Esophagus muscularis mucosa (tissue), 4 donors: ENCODE results near the gene KIF16B.

Experiments
- EP300 ChIP-seq: sonication (generic); formaldehyde crosslinking; IDR thresholded peaks from one replicate; pipeline ENCODE4 v1.6.1; 2017; ENCODE audit warnings: antibody characterized with exemption
- POLR2AphosphoS5 ChIP-seq, 2 donors: sonication (generic); formaldehyde crosslinking; IDR thresholded peaks; one replicate each; pipeline ENCODE4 v1.6.1; 2017; ENCODE audit warnings: antibody characterized with exemption in 2 of 2
- TF ChIP-seq, protein P1 (sequence below), 3 experiments: fragments of 200-600 bp in 2 of 3; fragments of 450-650 bp in 1 of 3; sonication (generic) in 2 of 3; IDR thresholded peaks; one replicate each; pipeline ENCODE4 v1.5.1; 2017 to 2019; ENCODE audit warnings: antibody characterized with exemption in 3 of 3, mild to moderate bottlenecking in 2 of 3, moderate library complexity in 1 of 3

DNA sequence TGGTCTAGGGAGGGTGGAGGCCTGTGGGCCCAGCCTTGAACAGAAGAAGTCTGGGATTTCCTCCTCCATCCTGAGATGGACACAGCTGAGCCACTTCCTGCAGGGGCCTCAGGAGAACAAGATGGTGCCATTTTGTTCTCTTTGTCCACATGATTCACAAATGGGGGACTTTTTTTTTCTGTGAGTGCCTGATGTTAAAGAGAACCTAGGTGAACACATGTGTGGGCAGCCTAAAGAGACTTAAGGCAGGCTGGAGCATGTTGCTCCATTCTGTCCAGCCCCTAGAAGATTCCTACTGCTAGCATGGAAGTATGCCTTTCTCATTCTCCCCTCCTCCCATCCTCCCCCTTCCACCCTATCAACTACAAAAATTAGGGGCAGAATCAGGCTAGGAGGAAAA, 49.3 kb upstream of the KIF16B start:
- TF ChIP-seq POLR2AphosphoS5 (IDR thresholded peaks at IDR 0.05) = no peak
- TF ChIP-seq, protein P1, sequence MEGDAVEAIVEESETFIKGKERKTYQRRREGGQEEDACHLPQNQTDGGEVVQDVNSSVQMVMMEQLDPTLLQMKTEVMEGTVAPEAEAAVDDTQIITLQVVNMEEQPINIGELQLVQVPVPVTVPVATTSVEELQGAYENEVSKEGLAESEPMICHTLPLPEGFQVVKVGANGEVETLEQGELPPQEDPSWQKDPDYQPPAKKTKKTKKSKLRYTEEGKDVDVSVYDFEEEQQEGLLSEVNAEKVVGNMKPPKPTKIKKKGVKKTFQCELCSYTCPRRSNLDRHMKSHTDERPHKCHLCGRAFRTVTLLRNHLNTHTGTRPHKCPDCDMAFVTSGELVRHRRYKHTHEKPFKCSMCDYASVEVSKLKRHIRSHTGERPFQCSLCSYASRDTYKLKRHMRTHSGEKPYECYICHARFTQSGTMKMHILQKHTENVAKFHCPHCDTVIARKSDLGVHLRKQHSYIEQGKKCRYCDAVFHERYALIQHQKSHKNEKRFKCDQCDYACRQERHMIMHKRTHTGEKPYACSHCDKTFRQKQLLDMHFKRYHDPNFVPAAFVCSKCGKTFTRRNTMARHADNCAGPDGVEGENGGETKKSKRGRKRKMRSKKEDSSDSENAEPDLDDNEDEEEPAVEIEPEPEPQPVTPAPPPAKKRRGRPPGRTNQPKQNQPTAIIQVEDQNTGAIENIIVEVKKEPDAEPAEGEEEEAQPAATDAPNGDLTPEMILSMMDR (IDR thresholded peaks at IDR 0.05) = no peak
- no peak for TF ChIP-seq EP300
